Measurements from ENCODE around the gene CRACR2A.

CRACR2A gene

GRCh38 chr12:3615862-3616261 is 137.0 kb downstream of the CRACR2A start:
- no peak for DNase-seq

- DNase-seq, result no peak
These were observed 138.0 kb downstream of the CRACR2A start for GRCh38 chr12:3614806-3615466.

DNA sequence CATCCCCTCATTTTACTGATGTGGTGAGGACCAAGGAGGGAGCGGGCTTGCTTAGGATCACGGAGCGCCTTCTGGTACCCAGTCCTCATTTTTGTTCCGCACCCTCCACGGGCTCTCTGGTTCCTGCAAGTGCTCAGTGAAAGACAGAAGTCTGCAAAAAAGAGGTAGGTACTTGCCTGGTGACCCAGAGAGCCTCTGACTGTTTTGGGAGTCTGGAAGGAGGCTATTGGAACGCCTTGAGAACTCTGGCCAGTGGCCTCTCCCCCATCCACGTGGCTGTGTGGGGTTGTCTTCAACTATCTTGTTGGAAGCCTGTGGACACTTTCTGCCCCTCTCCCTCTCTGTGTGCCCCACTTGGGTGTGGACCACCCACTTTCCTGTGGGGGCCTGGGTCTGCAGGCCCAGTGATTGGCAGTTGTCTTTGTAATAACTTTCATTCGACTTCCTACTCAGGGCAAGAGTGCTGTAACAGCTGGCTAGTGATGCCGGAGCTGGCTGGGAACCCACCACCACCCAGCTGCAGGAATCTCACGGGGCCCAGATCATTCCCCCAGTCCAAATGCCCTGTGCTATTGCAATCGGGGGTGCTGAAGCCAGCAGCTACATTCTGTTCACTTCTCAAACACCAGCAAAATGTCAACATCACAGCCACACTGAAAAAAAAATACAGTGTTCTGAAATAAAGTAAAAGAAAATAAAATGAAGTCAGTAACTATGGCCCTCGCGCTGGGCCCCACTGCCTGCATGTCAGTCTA is 139.1 kb downstream of the CRACR2A start:
- no peak for DNase-seq

DNA sequence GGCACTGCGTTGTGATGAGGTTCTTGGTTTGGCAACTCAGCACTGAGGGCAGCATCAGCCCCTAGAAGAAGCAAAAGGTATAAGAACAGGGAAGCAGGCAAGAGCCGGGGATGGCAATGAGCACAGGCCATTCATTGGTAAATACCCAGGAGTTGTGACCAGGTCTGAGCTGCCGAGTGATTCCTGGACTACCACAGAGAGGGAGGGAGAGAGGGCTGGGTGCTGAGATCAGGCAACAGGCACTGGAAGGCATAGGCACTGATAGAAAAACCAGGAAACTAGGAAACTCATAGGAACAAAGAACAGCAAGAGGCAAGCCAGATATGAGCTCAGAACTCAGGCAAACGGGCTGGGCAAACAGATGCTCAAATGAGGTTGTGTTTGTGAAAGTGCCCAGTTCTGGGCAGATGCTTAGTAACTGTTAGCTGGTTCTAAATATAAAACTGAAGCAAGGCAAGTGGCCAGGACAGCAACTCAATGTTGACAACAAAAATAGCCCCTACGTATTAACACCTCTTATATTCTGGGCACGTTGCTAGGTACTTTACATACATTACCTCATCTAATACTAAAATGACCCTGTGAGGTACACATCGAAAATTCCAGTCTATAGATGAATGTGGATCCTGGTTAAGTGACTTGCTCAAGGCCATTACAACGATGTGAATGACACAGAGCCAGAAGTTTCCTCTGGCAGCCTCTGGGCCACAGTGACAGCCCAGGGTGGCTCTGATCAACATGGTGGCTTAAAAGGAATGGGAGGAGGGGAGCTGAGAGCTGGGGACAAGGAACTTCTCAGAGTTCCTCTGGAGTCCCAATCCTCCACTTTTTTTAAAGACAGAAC is 140.8 kb downstream of the CRACR2A start:
- no peak for DNase-seq

DNA sequence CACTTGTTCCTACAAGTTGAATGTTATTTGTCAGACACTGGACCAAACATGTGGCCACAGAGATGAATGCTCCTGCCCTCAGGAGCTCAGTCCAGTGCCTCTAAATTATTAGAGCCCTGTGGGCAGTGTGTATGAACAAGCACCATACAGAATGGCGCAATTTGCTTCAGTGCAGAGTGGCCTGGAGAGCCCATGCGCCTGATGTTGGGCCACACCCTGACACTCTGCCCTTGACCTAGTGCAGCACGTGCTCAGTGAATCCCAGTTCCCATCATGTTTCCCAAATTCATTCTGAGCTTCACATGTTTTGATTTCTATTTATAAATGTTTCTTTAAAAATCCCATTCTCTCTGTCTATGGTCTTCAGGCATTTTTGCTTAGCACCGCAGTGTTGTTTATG is 145.1 kb downstream of the CRACR2A start:
- no peak for DNase-seq

- DNase-seq, result no peak
These were observed 145.7 kb downstream of the CRACR2A start for GRCh38 chr12:3607039-3607720.

- DNase-seq, result no peak
These were observed 146.8 kb downstream of the CRACR2A start for GRCh38 chr12:3606128-3606527.

GRCh38 chr12:3605692-3606091 is 147.2 kb downstream of the CRACR2A start:
- no peak for DNase-seq

DNA sequence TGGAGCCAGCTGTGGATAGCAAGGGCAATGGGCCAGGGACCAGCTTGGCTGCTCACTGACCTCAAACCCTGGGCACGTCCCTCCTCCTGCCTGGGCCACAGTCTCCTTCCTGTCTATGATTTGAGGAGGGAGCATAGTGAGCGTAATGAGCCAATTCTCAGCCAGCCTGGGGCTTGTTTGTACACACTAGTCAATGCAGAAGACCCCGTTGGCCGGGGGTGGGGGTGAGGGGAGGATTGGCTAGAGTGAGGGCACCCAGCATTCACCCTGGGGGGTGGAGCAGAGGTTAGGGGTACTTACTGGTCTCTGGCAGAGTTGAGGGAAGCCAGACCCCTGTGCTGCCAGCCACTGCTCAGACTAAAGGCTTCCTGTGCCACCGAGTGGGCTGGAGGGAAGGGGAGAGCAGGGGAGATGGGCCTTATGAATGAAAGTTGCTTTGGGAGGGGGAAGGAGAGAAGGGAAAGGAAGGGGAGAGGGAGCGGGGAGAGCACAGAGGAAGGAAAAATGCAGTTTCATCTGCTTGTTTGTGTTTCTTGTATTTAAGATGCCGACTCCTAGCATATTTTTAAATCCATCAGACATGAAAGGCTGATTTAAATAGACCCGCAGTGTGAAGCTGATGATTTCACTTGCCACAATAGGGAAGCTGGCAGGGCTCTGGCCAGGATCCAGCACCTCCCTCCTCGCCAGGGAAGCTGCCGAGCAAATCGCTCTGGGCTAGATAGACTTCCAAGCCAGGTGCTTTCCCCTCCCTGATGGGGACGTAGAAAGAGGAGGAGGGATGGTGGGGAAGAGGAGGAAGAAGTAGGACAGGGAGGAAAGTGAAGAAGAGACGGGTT is 147.9 kb downstream of the CRACR2A start:
- DNase-seq, result no peak

- DNase-seq, result no peak
These were observed 148.6 kb downstream of the CRACR2A start for GRCh38 chr12:3604286-3604685.

DNA sequence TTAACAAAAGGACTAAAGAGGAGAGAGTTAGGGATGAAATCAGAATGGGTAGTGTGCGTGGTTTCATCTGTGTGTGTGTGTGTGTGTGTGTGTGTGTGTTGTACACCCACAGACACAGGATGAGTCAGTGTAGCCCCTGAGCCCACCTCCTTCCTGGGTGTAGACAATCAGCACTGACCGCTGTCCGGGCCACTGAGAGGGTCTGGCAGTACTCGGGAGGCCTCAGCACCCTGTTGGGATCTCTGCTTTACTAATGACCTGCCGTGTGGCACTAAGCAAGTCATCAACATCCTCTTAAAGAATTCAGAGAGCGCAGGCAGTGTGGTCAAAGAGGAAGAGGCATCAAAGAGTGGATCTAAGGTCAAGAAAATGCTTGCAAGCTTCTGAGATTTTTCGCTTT is 149.3 kb downstream of the CRACR2A start:
- DNase-seq, result no peak

DNA sequence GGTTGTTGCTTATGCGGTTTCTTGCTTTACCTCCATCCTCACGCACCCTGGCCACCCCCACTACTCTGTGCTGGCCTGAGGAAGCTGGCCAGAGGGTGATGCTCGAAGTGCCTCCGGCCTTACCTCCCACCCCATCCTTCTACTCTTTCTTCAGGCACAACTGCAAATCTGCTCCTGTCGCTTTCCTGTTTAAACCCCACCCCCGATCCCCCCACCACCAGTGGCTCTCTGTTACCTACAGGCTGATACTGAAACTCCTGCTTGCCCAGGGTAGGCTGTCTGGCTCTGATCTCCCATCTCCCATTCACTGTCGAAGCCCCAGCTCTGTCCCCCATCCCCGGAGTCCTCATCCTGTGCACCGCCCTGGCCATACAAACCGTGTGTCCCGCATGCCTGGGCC is 150.4 kb downstream of the CRACR2A start:
- DNase-seq, result no peak

GRCh38 chr12:3601461-3602150 is 151.3 kb downstream of the CRACR2A start:
- no peak for DNase-seq

- no peak for DNase-seq
These were observed 152.0 kb downstream of the CRACR2A start for GRCh38 chr12:3600951-3601350.

DNA sequence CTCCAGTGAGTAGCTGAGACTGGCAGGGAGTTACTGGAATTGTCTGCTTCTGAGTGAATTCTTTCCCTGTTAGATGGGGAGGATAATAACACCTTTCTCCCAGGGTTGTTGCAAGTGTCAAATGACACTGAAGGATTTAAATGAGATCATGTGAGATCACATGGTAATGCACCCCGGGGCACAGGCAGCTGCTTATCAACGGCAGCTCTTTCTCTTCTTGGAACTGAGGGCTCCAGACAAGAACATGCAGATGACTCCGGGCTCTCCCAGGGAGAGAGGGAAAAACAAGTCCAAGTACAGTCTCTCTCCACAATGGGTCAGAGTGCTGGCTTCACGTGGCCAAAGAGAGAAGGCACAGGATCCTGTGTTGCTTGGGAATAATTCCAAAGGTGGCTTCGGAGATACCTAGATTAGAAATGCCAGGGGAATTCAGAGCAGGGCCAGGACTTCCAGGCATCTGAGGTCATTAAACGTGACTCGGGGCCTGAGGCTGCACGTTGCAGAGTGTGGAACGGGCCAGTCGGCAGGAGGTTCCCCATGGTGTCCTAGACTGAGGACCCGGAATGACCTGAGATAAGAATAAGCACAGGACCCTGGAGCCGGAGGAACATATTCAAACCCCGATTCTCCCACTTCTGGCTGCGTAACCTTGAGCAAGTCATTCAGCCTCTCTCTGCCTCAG is 152.7 kb downstream of the CRACR2A start:
- no peak for DNase-seq

DNA sequence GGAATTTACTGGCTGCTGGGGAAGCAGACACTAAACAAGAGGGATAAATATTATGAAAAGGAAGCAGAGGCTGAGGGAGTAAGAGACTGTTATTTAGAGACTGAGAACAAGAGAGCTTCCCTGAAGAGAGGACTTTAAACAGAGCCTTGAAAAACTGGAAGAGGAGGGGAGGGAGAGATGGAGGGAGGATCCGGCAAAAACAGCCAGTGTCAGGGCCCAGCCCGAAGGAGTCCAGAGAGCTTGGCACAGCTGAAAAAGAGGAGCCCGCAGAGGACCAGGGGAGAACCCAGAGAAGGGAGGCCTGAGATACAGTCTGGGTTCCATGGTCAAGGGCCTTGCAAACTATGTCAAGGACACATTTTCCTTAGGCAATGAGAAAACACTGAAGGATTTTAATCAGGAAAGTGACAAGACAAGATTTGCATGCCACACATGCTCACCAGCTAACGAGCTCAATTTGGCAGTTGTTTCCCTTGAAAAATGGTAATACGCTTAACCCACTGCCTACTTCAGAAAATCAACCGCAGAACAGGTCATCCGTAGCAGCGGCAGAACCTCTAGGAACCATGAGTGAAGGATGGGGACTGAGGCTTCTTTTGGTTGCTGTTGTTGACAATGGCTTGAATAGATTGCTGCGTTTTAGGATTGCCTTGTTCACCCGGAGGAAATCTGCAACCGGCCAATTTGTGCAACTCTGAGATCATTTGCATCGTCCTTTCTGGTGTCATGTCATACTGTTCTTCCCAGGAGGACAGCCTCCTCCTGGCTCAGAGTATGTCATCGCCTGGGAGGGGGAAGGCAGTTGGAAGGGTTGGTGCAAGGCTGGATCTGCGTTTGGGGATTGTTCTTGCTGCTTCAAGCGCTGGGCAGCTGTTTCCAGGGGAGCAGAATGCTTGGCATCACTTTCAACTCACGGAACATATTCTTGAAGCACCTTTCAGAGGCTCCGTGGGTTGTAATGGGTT is 153.7 kb downstream of the CRACR2A start:
- DNase-seq, result no peak

- no peak for DNase-seq
These were observed 155.2 kb downstream of the CRACR2A start for GRCh38 chr12:3597526-3598210.

GRCh38 chr12:3596703-3597415 is 156.1 kb downstream of the CRACR2A start:
- no peak for DNase-seq
